HCT116 (cell line): Measurements from ENCODE around the gene DOCK4. TPM values are rescaled to one million over a fixed set of nuclear protein-coding genes. Genes with fewer than 3 reads are reported as not detected.

Experiments
- ATAC-seq: fragments of 200-7000 bp; cut with Tn5 transposase; 2 replicates; pipeline ENCODE4 v1.9.1; 2020; ENCODE audit warnings: mild to moderate bottlenecking, moderate library complexity
- BruUV-seq: library from RNA; stranded (reverse); fragments of 400-500 nt; replicated peaks from 2 replicates; lab custom pipeline; 2021; lab: Mats Ljungman, UMichigan
- CTCF ChIA-PET: fragments of 300-600 bp; sonication (Branson Sonifier 250); formaldehyde crosslinking; loops from one replicate; lab custom pipeline; 2021; ENCODE audit warnings: antibody characterized with exemption; lab: Charles Lee
- POLR2A ChIA-PET: fragments of 300-600, 350-600 bp; sonication (Branson Sonifier 250); formaldehyde crosslinking; loops from one replicate; lab custom pipeline; 2021; ENCODE audit warnings: antibody characterized with exemption; lab: Charles Lee
- RAD21 ChIA-PET, 2 experiments: fragments of 300-600 bp; sonication (Branson Sonifier 250); formaldehyde crosslinking; loops; one replicate each; lab custom pipeline; 2023; ENCODE audit warnings: low total read pairs in 2 of 2; ENCODE audit not compliant: uncharacterized antibody in 2 of 2, unreplicated experiment in 2 of 2, low non-redundant PET in 1 of 2; lab: Charles Lee
- DNase-seq: peaks from one replicate; pipeline ENCODE4 v3.0.0-alpha.2; 2010; ENCODE audit warnings: low read depth, low spot score
- H2AFZ ChIP-seq: fragments of 200-600 bp; shearing (Covaris generic), sonication (generic); 2 replicates; pipeline ENCODE4 v1.6.1; 2017; ENCODE audit warnings: low read depth, mixed run types, mixed read lengths, antibody characterized with exemption, low read length; ENCODE audit not compliant: poor library complexity, severe bottlenecking
- H3K27ac ChIP-seq: 2 replicates; pipeline ENCODE4 v1.5.1; 2012; ENCODE audit warnings: low read depth, low read length
- H3K27me3 ChIP-seq: fragments of 200-600 bp; sonication (generic); 2 replicates; pipeline ENCODE4 v1.6.1; 2016; ENCODE audit warnings: mixed run types, low read length, mixed read lengths; ENCODE audit not compliant: insufficient read depth
- H3K36me3 ChIP-seq, 2 experiments: fragments of 200-500 bp in 1 of 2; fragments of 200-600 bp in 1 of 2; sonication (Bioruptor generic) in 1 of 2; sonication (generic) in 1 of 2; 2 replicates each; pipeline versions ENCODE4 v1.5.1 to v1.6.1; 2014 to 2016; ENCODE audit warnings: low read length in 2 of 2, inconsistent platforms in 1 of 2, mixed read lengths in 1 of 2, mixed run types in 1 of 2; ENCODE audit not compliant: insufficient read depth in 2 of 2, control insufficient read depth in 1 of 2
- H3K4me1 ChIP-seq, 2 experiments: fragments of 200-600 bp in 1 of 2; sonication (generic) in 1 of 2; 2 replicates each; pipeline versions ENCODE4 v1.5.1 to v1.6.1; 2012 to 2017; ENCODE audit warnings: low read length in 2 of 2, inconsistent platforms in 1 of 2, mild to moderate bottlenecking in 1 of 2, mixed read lengths in 1 of 2, mixed run types in 1 of 2, moderate library complexity in 1 of 2; ENCODE audit not compliant: insufficient read depth in 2 of 2, control insufficient read depth in 1 of 2
- H3K4me2 ChIP-seq: fragments of 200-600 bp; sonication (generic); 2 replicates; pipeline ENCODE4 v1.6.1; 2017; ENCODE audit warnings: mixed run types, low read length, mixed read lengths
- H3K4me3 ChIP-seq, 2 experiments: fragments of 200-600 bp in 1 of 2; sonication (generic) in 1 of 2; replicated peaks in 1 of 2; 2 replicates each; pipeline ENCODE4 v1.5.1; 2011 to 2016; ENCODE audit warnings: low read length in 2 of 2, control low read depth in 1 of 2, low read depth in 1 of 2, mild to moderate bottlenecking in 1 of 2, mixed read lengths in 1 of 2, mixed run types in 1 of 2
- H3K79me2 ChIP-seq: fragments of 200-600 bp; sonication (generic); 2 replicates; pipeline ENCODE4 v1.6.1; 2017; ENCODE audit warnings: mild to moderate bottlenecking, mixed run types, low read length, moderate library complexity, mixed read lengths; ENCODE audit not compliant: insufficient read depth
- H3K9ac ChIP-seq: fragments of 200-600 bp; sonication (generic); 2 replicates; pipeline ENCODE4 v1.6.1; 2016; ENCODE audit warnings: low read length, mixed read lengths
- H3K9me2 ChIP-seq: fragments of 200-600 bp; sonication (generic), shearing (Covaris generic); 2 replicates; pipeline ENCODE4 v1.6.1; 2017; ENCODE audit warnings: mixed run types, mild to moderate bottlenecking, moderate library complexity; ENCODE audit not compliant: insufficient read depth
- H3K9me3 ChIP-seq, 2 experiments: fragments of 200-500 bp in 1 of 2; fragments of 200-600 bp in 1 of 2; sonication (Bioruptor generic) in 1 of 2; sonication (generic) in 1 of 2; 2 replicates each; pipeline ENCODE4 v1.6.1; 2014 to 2017; ENCODE audit warnings: low read length in 2 of 2, mixed read lengths in 2 of 2, inconsistent platforms in 1 of 2, low read depth in 1 of 2, mild to moderate bottlenecking in 1 of 2, mixed run types in 1 of 2, moderate library complexity in 1 of 2; ENCODE audit not compliant: control insufficient read depth in 1 of 2, insufficient read depth in 1 of 2
- H4K20me1 ChIP-seq: fragments of 200-600 bp; sonication (generic), shearing (Covaris generic); 2 replicates; pipeline ENCODE4 v1.6.1; 2017; ENCODE audit warnings: mixed run types, mild to moderate bottlenecking, moderate library complexity; ENCODE audit not compliant: insufficient read depth
- EZH2phosphoT487 ChIP-seq: fragments of 200-600 bp; IDR thresholded peaks from 2 replicates; pipeline ENCODE4 v1.6.1; 2018; ENCODE audit warnings: antibody characterized with exemption, borderline replicate concordance
- POLR2A ChIP-seq: IDR thresholded peaks from 2 replicates; pipeline ENCODE4 v1.7.0; 2011; ENCODE audit warnings: borderline replicate concordance; ENCODE audit not compliant: insufficient read depth, insufficient read length; ENCODE audit errors: extremely low read depth
- POLR2AphosphoS5 ChIP-seq: IDR thresholded peaks from 2 replicates; pipeline ENCODE4 v1.6.1; 2011; ENCODE audit warnings: mild to moderate bottlenecking, low read depth, low read length, moderate library complexity
- SIN3A ChIP-seq: IDR thresholded peaks from 2 replicates; pipeline ENCODE4 v1.6.1; 2012; ENCODE audit warnings: low read depth
- ZNF274 ChIP-seq: fragments of 200-500 bp; sonication (Bioruptor generic); IDR thresholded peaks from 2 replicates; pipeline ENCODE4 v1.6.1; 2014; ENCODE audit warnings: mild to moderate bottlenecking, low read depth, low read length, inconsistent platforms
- intact Hi-C: fragments of 100-400 bp; cut with micrococcal nuclease; formaldehyde crosslinking; loops from 2 replicates; pipeline ENCODE4 v1.10.0; 2022
- total RNA-seq: library from RNA; stranded (reverse); gene quantifications from one replicate; pipeline ENCODE4 v1.2.1, GENCODE V29; 2021; ENCODE audit not compliant: unreplicated experiment
- TF ChIP-seq, protein P1 (sequence below): IDR thresholded peaks from 2 replicates; pipeline ENCODE4 v1.6.1; 2011; ENCODE audit warnings: mild to moderate bottlenecking, low read length, moderate library complexity; ENCODE audit not compliant: insufficient replicate concordance; ENCODE audit errors: extremely low read depth

Gene DOCK4
- total RNA-seq, 1 experiment from 2014 or later: 2.2 TPM

- no peak for DNase-seq
- H3K9me2 ChIP-seq: no peaks in the 10 kb centered on the region
- H3K9me3 ChIP-seq: no peaks in the 10 kb centered on the region
- no peak overlapping the region for H3K27ac ChIP-seq
- BruUV-seq: no TSS peak
- no peak overlapping the region for H3K4me3 ChIP-seq
- ChIA-PET RAD21 (no interaction called here), POLR2A (no interaction called here), CTCF (no interaction called here)
- no peak for ATAC-seq
- H3K79me2 ChIP-seq: no peaks in the 10 kb centered on the region
- no peaks in the 10 kb centered on the region for H3K4me1 ChIP-seq
- no peak overlapping the region for H3K9ac ChIP-seq
- no peaks in the 10 kb centered on the region for H3K36me3 ChIP-seq
- no peak for TF ChIP-seq SIN3A
- no peak overlapping the region for H2AFZ ChIP-seq
- H3K27me3 ChIP-seq: no peaks in the 10 kb centered on the region
- no peak overlapping the region for H3K4me2 ChIP-seq
- intact Hi-C loops: no loop called here
- H4K20me1 ChIP-seq: no peaks in the 10 kb centered on the region
Observed at GRCh38 chr7:112020800-112021199, 185.4 kb downstream of the DOCK4 start.

DNA sequence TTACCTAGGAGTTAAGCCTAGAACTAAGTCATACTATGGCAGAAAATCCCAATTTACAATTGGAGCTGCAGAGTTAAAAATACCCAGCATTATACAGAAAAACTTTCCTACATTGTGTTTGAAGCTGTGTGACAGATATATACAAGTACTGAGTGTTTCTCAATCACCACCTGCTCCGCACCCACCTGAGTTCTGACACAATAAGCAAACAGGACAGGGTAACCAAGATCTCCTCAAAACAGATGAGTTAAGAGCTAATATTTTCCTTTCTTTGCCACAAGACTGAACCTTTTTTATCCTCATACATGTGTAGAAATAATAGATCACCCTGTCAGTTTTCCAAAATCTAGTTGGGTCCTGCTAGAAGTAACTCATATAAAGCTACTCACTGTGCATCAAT lies 186.3 kb downstream of the DOCK4 start:
- intact Hi-C loops: no loop called here
- no peaks in the 10 kb centered on the region for H3K9me2 ChIP-seq
- RAD21 ChIA-PET: no interaction called here
- POLR2A ChIA-PET: no interaction called here
- H3K9me3 ChIP-seq: no peaks in the 10 kb centered on the region
- H3K9ac ChIP-seq: no peak overlapping the region
- no peaks in the 10 kb centered on the region for H4K20me1 ChIP-seq
- no peaks in the 10 kb centered on the region for H3K27me3 ChIP-seq
- no peak overlapping the region for H3K4me3 ChIP-seq
- CTCF ChIA-PET: no interaction called here
- H3K36me3 ChIP-seq: no peaks in the 10 kb centered on the region
- no peaks in the 10 kb centered on the region for H3K79me2 ChIP-seq
- DNase-seq: no peak
- TF ChIP-seq EZH2phosphoT487 (no peak), POLR2A (no peak), ZNF274 (no peak), POLR2AphosphoS5 (no peak)
- TF ChIP-seq, protein P1, sequence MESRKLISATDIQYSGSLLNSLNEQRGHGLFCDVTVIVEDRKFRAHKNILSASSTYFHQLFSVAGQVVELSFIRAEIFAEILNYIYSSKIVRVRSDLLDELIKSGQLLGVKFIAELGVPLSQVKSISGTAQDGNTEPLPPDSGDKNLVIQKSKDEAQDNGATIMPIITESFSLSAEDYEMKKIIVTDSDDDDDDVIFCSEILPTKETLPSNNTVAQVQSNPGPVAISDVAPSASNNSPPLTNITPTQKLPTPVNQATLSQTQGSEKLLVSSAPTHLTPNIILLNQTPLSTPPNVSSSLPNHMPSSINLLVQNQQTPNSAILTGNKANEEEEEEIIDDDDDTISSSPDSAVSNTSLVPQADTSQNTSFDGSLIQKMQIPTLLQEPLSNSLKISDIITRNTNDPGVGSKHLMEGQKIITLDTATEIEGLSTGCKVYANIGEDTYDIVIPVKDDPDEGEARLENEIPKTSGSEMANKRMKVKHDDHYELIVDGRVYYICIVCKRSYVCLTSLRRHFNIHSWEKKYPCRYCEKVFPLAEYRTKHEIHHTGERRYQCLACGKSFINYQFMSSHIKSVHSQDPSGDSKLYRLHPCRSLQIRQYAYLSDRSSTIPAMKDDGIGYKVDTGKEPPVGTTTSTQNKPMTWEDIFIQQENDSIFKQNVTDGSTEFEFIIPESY: no peak
- H3K4me2 ChIP-seq: no peak overlapping the region
- BruUV-seq: no TSS peak
- no peak overlapping the region for H2AFZ ChIP-seq
- no peak overlapping the region for H3K27ac ChIP-seq
- no peak for ATAC-seq
- H3K4me1 ChIP-seq: no peaks in the 10 kb centered on the region
